ENCODE results near the gene AP5S1.
A peak's percentile ranks its signal among the peaks of the same experiment; 100 is the strongest.
"Not testable (repeated sequence)": the region's sequence is repeated elsewhere in the genome, so short reads cannot be mapped to it uniquely, and the experiment has no call there.

Gene AP5S1

GRCh38 chr20:3843990-3844619 is 23.8 kb downstream of the AP5S1 start:
- not testable (repeated sequence) for H3K9me3 ChIP-seq (ENCODE audit: control insufficient read depth, low read length); DNase-seq; H3K79me1 ChIP-seq (replicated peaks; ENCODE audit: low read length, poor library complexity, severe bottlenecking); H2BK120ac ChIP-seq (ENCODE audit: low read depth, low read length); H2BK5ac ChIP-seq (ENCODE audit: low read depth, low read length, poor library complexity, severe bottlenecking); H4K8ac ChIP-seq (ENCODE audit: low read length); H3K4me2 ChIP-seq (ENCODE audit: low read length, poor library complexity, severe bottlenecking); H2AFZ ChIP-seq (ENCODE audit: low read depth, low read length); H2AK5ac ChIP-seq (ENCODE audit: low read length, severe bottlenecking); H4K91ac ChIP-seq (ENCODE audit: low read length); H3K18ac ChIP-seq (ENCODE audit: low read depth in 1 of 2, low read length in 2 of 2); H2BK15ac ChIP-seq (ENCODE audit: low read depth, poor library complexity, severe bottlenecking); H3K4me3 ChIP-seq (ENCODE audit: insufficient read depth in 1 of 2, low read depth in 1 of 2, low read length in 2 of 2); H3K36me3 ChIP-seq (ENCODE audit: control insufficient read depth in 1 of 2, insufficient read depth in 2 of 2, low read depth in 1 of 2, low read length in 2 of 2); H3K27me3 ChIP-seq (ENCODE audit: control insufficient read depth in 1 of 2, insufficient read depth in 1 of 2, low read length in 2 of 2); H3K4ac ChIP-seq (ENCODE audit: low read depth in 1 of 2, low read length in 2 of 2); H2BK12ac ChIP-seq (ENCODE audit: low read length in 2 of 2); H3K23ac ChIP-seq (ENCODE audit: low read length in 2 of 2); H3K27ac ChIP-seq (ENCODE audit: low read length, poor library complexity, severe bottlenecking); H3K14ac ChIP-seq (ENCODE audit: low read length in 2 of 2)
- 96% methylated on average over 9 of the region's 9 CpGs for WGBS
- Histone ChIP-seq H3K4me1 (ENCODE audit: control insufficient read depth, insufficient read depth, low read depth, low read length) (peaks cover 18% of the 10 kb centered on the region), H3K9ac (ENCODE audit: low read length) (peak overlapping the region; percentile 72)

GRCh38 chr20:3846378-3846739 is 26.0 kb downstream of the AP5S1 start:
- peak overlapping the region; percentile 29 for H2BK120ac ChIP-seq (ENCODE audit: low read depth, low read length)
- H3K23ac ChIP-seq (ENCODE audit: low read length in 2 of 2): no peak overlapping the region
- H2BK5ac ChIP-seq (ENCODE audit: low read depth, low read length, poor library complexity, severe bottlenecking): no peak overlapping the region
- 2% methylated on average over 22 of the region's 22 CpGs for WGBS
- peak overlapping the region; percentile 65 for H4K91ac ChIP-seq (ENCODE audit: low read length)
- peak overlapping the region; percentile 7 for H2AK5ac ChIP-seq (ENCODE audit: low read length, severe bottlenecking)
- H3K79me1 ChIP-seq (replicated peaks; ENCODE audit: low read length, poor library complexity, severe bottlenecking): peaks cover 10% of the 10 kb centered on the region
- peak overlapping the region; percentile 90 to 95 for H3K4me3 ChIP-seq (ENCODE audit: insufficient read depth in 1 of 2, low read depth in 1 of 2, low read length in 2 of 2)
- peak overlapping the region in 1 of 2 experiments; percentile 96 for H3K14ac ChIP-seq (ENCODE audit: low read length in 2 of 2)
- H3K9me3 ChIP-seq (ENCODE audit: control insufficient read depth, low read length): no peaks in the 10 kb centered on the region
- H4K8ac ChIP-seq (ENCODE audit: low read length): peak overlapping the region; percentile 95
- H2BK12ac ChIP-seq (ENCODE audit: low read length in 2 of 2): peak overlapping the region; percentile 0 to 69
- H3K4me2 ChIP-seq (ENCODE audit: low read length, poor library complexity, severe bottlenecking): peak overlapping the region; percentile 85
- peak overlapping the region; percentile 48 for H3K27ac ChIP-seq (ENCODE audit: low read length, poor library complexity, severe bottlenecking)
- no peak for DNase-seq
- H3K36me3 ChIP-seq (ENCODE audit: control insufficient read depth in 1 of 2, insufficient read depth in 2 of 2, low read depth in 1 of 2, low read length in 2 of 2): peaks cover 5 to 13% of the 10 kb centered on the region in 2 experiments
- H3K4me1 ChIP-seq (ENCODE audit: control insufficient read depth, insufficient read depth, low read depth, low read length): peaks cover 18% of the 10 kb centered on the region
- no peaks in the 10 kb centered on the region for H3K27me3 ChIP-seq (ENCODE audit: control insufficient read depth in 1 of 2, insufficient read depth in 1 of 2, low read length in 2 of 2)
- H3K4ac ChIP-seq (ENCODE audit: low read depth in 1 of 2, low read length in 2 of 2): peak overlapping the region; percentile 83 to 90
- H3K18ac ChIP-seq (ENCODE audit: low read depth in 1 of 2, low read length in 2 of 2): peak overlapping the region; percentile 60 to 90
- H2AFZ ChIP-seq (ENCODE audit: low read depth, low read length): peak overlapping the region; percentile 1
- peak overlapping the region; percentile 96 for H3K9ac ChIP-seq (ENCODE audit: low read length)
- no peak overlapping the region for H2BK15ac ChIP-seq (ENCODE audit: low read depth, poor library complexity, severe bottlenecking)

DNA sequence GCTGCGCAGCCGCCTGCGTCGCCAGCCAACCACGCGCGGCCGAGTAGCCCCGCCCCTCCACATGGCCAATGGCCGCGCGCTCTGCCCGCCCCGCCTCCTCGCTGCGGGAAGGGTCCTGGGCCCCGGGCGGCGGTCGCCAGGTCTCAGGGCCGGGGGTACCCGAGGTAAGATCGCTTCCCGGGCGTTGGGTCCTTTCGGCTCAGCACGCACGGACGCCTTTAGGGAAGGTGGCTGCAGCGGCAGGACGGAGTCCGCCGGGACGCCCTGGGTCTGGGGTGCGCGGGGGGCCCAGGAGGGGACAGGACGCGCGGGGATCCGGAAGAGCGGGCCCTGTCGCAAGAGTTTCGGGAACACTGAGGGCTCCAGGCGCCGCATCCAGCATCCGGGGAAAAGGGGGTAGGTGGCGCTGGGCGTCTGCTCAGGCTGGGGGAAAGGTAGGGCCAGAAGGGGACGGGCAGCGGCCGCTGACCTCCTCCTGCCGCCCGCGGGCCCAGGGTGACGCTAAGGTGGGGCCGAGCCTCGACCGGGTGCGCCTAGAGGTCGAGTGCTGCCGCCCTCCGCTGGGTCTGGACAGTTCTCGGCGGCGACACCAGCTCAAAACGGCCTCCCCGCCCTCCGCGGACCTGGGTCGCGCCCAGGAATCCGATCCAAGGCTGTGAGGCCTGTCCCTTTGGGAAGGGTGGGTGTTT is 26.5 kb downstream of the AP5S1 start, which contains the start of gene MAVS:
TSS of gene MAVS (plus strand) at position 95 of the 689 bp plus-strand sequence. CDS start 7,791 bp downstream, outside the sequence.
- H3K18ac ChIP-seq (ENCODE audit: low read depth in 1 of 2, low read length in 2 of 2): peak within 1 kb of the TSS; percentile 88 to 96

GRCh38 chr20:3847429-3847940 is 27.1 kb downstream of the AP5S1 start:
- 46% methylated on average over 8 of the region's 8 CpGs for WGBS
- Histone ChIP-seq H3K14ac (ENCODE audit: low read length in 2 of 2) (peak overlapping the region in 1 of 2 experiments; percentile 95), H4K8ac (ENCODE audit: low read length) (peak overlapping the region; percentile 81), H3K9me3 (ENCODE audit: control insufficient read depth, low read length) (no peaks in the 10 kb centered on the region), H4K91ac (ENCODE audit: low read length) (peak overlapping the region; percentile 93), H3K9ac (ENCODE audit: low read length) (peak overlapping the region; percentile 96), H2BK15ac (ENCODE audit: low read depth, poor library complexity, severe bottlenecking) (no peak overlapping the region), H3K4ac (ENCODE audit: low read depth in 1 of 2, low read length in 2 of 2) (peak overlapping the region; percentile 78 to 96), H2AFZ (ENCODE audit: low read depth, low read length) (peak overlapping the region; percentile 72), H3K27ac (ENCODE audit: low read length, poor library complexity, severe bottlenecking) (no peak overlapping the region), H2BK120ac (ENCODE audit: low read depth, low read length) (no peak overlapping the region), H3K18ac (ENCODE audit: low read depth in 1 of 2, low read length in 2 of 2) (peak overlapping the region in 1 of 2 experiments; percentile 88), H3K4me3 (ENCODE audit: insufficient read depth in 1 of 2, low read depth in 1 of 2, low read length in 2 of 2) (peak overlapping the region; percentile 90 to 95), H3K4me2 (ENCODE audit: low read length, poor library complexity, severe bottlenecking) (peak overlapping the region; percentile 74), H3K36me3 (ENCODE audit: control insufficient read depth in 1 of 2, insufficient read depth in 2 of 2, low read depth in 1 of 2, low read length in 2 of 2) (peaks cover 7 to 19% of the 10 kb centered on the region in 2 experiments), H2BK5ac (ENCODE audit: low read depth, low read length, poor library complexity, severe bottlenecking) (no peak overlapping the region), H2AK5ac (ENCODE audit: low read length, severe bottlenecking) (peak overlapping the region; percentile 8), H3K79me1 (replicated peaks; ENCODE audit: low read length, poor library complexity, severe bottlenecking) (peaks cover 14% of the 10 kb centered on the region), H3K4me1 (ENCODE audit: control insufficient read depth, insufficient read depth, low read depth, low read length) (peaks cover 18% of the 10 kb centered on the region), H3K27me3 (ENCODE audit: control insufficient read depth in 1 of 2, insufficient read depth in 1 of 2, low read length in 2 of 2) (no peaks in the 10 kb centered on the region), H3K23ac (ENCODE audit: low read length in 2 of 2) (peak overlapping the region in 1 of 2 experiments; percentile 63), H2BK12ac (ENCODE audit: low read length in 2 of 2) (no peak overlapping the region)
- no peak for DNase-seq

More for the DNA sequence above, 26.5 kb downstream of the AP5S1 start, which contains the start of gene MAVS:
- Histone ChIP-seq H3K4me3 (ENCODE audit: insufficient read depth in 1 of 2, low read depth in 1 of 2, low read length in 2 of 2) (peak within 1 kb of the TSS; percentile 90 to 95), H3K9ac (ENCODE audit: low read length) (peak within 1 kb of the TSS; percentile 96), H3K4ac (ENCODE audit: low read depth in 1 of 2, low read length in 2 of 2) (peak within 1 kb of the TSS; percentile 90 to 96), H3K4me1 (ENCODE audit: control insufficient read depth, insufficient read depth, low read depth, low read length) (peaks cover 18% of the 10 kb centered on the region), H2AFZ (ENCODE audit: low read depth, low read length) (peak within 1 kb of the TSS; percentile 72), H2BK15ac (ENCODE audit: low read depth, poor library complexity, severe bottlenecking) (peak within 1 kb of the TSS; percentile 44), H2AK5ac (ENCODE audit: low read length, severe bottlenecking) (peak within 1 kb of the TSS; percentile 8), H3K79me1 (replicated peaks; ENCODE audit: low read length, poor library complexity, severe bottlenecking) (peaks cover 12% of the 10 kb centered on the region), H3K36me3 (ENCODE audit: control insufficient read depth in 1 of 2, insufficient read depth in 2 of 2, low read depth in 1 of 2, low read length in 2 of 2) (peaks cover 5 to 16% of the 10 kb centered on the region in 2 experiments), H4K91ac (ENCODE audit: low read length) (peak within 1 kb of the TSS; percentile 93), H4K8ac (ENCODE audit: low read length) (peak within 1 kb of the TSS; percentile 95), H3K23ac (ENCODE audit: low read length in 2 of 2) (peak within 1 kb of the TSS in 1 of 2 experiments; percentile 63), H3K27me3 (ENCODE audit: control insufficient read depth in 1 of 2, insufficient read depth in 1 of 2, low read length in 2 of 2) (no peaks in the 10 kb centered on the region), H2BK120ac (ENCODE audit: low read depth, low read length) (peak within 1 kb of the TSS; percentile 54), H3K4me2 (ENCODE audit: low read length, poor library complexity, severe bottlenecking) (peak within 1 kb of the TSS; percentile 85), H3K9me3 (ENCODE audit: control insufficient read depth, low read length) (no peaks in the 10 kb centered on the region), H2BK5ac (ENCODE audit: low read depth, low read length, poor library complexity, severe bottlenecking) (peak within 1 kb of the TSS; percentile 4), H3K14ac (ENCODE audit: low read length in 2 of 2) (peak within 1 kb of the TSS in 1 of 2 experiments; percentile 96), H2BK12ac (ENCODE audit: low read length in 2 of 2) (peak within 1 kb of the TSS; percentile 61 to 69), H3K27ac (ENCODE audit: low read length, poor library complexity, severe bottlenecking) (peak within 1 kb of the TSS; percentile 48)
- WGBS: under 1% methylated on average over 72 of the region's 72 CpGs
- DNase-seq: peak; percentile 86
